KG1 (cell line): ENCODE measurements around the gene ZBTB45.

ENCODE experiments used
- DNase-seq: peaks from one replicate; lab custom pipeline; 2025; lab: John Stamatoyannopoulos, UW

Gene ZBTB45

GRCh38 chr19:58519355-58520256 is at the start of gene ZBTB45:
ZBTB45 (minus strand) TSS chr19:58519810; CDS start chr19:58517673, 2,137 bp downstream.
- DNase-seq = peak; percentile 95

GRCh38 chr19:58568453-58569130 is 49.0 kb upstream of the ZBTB45 start:
- DNase-seq = no peak

- no peak for DNase-seq
Observed at GRCh38 chr19:58566989-58567388, 47.4 kb upstream of the ZBTB45 start.

GRCh38 chr19:58563823-58564222 is 44.2 kb upstream of the ZBTB45 start:
- DNase-seq = no peak

GRCh38 chr19:58563034-58563573 is 43.5 kb upstream of the ZBTB45 start:
- DNase-seq = no peak

- no peak for DNase-seq
Observed at GRCh38 chr19:58562122-58563033, 42.8 kb upstream of the ZBTB45 start.

GRCh38 chr19:58561373-58562121 is 41.9 kb upstream of the ZBTB45 start:
- no peak for DNase-seq

- DNase-seq = no peak
Observed at GRCh38 chr19:58560921-58561320, 41.3 kb upstream of the ZBTB45 start.

- DNase-seq = no peak
Observed at GRCh38 chr19:58560007-58560887, 40.6 kb upstream of the ZBTB45 start.

GRCh38 chr19:58559275-58560006 is 39.8 kb upstream of the ZBTB45 start:
- no peak for DNase-seq

- DNase-seq = no peak
Observed at GRCh38 chr19:58558623-58559274, 39.1 kb upstream of the ZBTB45 start.

- no peak for DNase-seq
Observed at GRCh38 chr19:58558066-58558622, 38.5 kb upstream of the ZBTB45 start, which contains the start of gene UBE2M. UBE2M (minus strand) TSS chr19:58558611; CDS start chr19:58558381, 230 bp downstream.

- DNase-seq = no peak
Observed at GRCh38 chr19:58557221-58558065, 37.8 kb upstream of the ZBTB45 start.

GRCh38 chr19:58556622-58557220 is 37.1 kb upstream of the ZBTB45 start:
- no peak for DNase-seq

GRCh38 chr19:58555920-58556621 is 36.5 kb upstream of the ZBTB45 start:
- DNase-seq = no peak

- no peak for DNase-seq
Observed at GRCh38 chr19:58555369-58555885, 35.8 kb upstream of the ZBTB45 start.
